HEK293 (cell line): ENCODE results near the gene NTN5.

Experiments
- ATF2 ChIP-seq: fragments of 450-650 bp; formaldehyde crosslinking; IDR thresholded peaks from 2 replicates; pipeline ENCODE4 v1.5.1; 2016; ENCODE audit warnings: missing biosample characterization, missing genetic modification characterization, low read depth
- EGR2 ChIP-seq: fragments of 450-650 bp; formaldehyde crosslinking; IDR thresholded peaks from 2 replicates; pipeline ENCODE4 v1.5.1; 2016; ENCODE audit warnings: low read depth, missing biosample characterization, missing genetic modification characterization
- FEZF1 ChIP-seq: fragments of 450-650 bp; formaldehyde crosslinking; IDR thresholded peaks from 2 replicates; pipeline ENCODE4 v1.5.1; 2016; ENCODE audit warnings: missing biosample characterization, missing genetic modification characterization
- GLI2 ChIP-seq: fragments of 450-650 bp; formaldehyde crosslinking; IDR thresholded peaks from 2 replicates; pipeline ENCODE4; 2017; ENCODE audit warnings: missing biosample characterization, missing genetic modification characterization, low read depth, borderline replicate concordance
- HOXD13 ChIP-seq: sonication (generic); formaldehyde crosslinking; IDR thresholded peaks from 2 replicates; pipeline ENCODE4 v1.8.0; 2022; ENCODE audit warnings: missing genetic modification reagents, borderline replicate concordance
- KLF9 ChIP-seq: fragments of 450-650 bp; formaldehyde crosslinking; IDR thresholded peaks from 2 replicates; pipeline ENCODE4 v1.5.1; 2016; ENCODE audit warnings: missing biosample characterization, missing genetic modification characterization, low read depth
- MEIS1 ChIP-seq: sonication (generic); formaldehyde crosslinking; IDR thresholded peaks from 2 replicates; pipeline ENCODE4 v1.8.1; 2022; ENCODE audit warnings: missing genetic modification reagents, mild to moderate bottlenecking, borderline replicate concordance
- PRDM2 ChIP-seq: fragments of 450-650 bp; formaldehyde crosslinking; IDR thresholded peaks from 2 replicates; pipeline ENCODE4 v1.5.1; 2016; ENCODE audit warnings: missing biosample characterization, missing genetic modification characterization, borderline replicate concordance
- REPIN1 ChIP-seq: fragments of 450-650 bp; formaldehyde crosslinking; IDR thresholded peaks from 2 replicates; pipeline ENCODE4 v1.5.1; 2017; ENCODE audit warnings: missing biosample characterization, missing genetic modification characterization, low read depth
- ZBTB1 ChIP-seq: fragments of 450-650 bp; formaldehyde crosslinking; IDR thresholded peaks from 2 replicates; pipeline ENCODE4 v1.5.1; 2016; ENCODE audit warnings: missing biosample characterization, missing genetic modification characterization
- ZBTB8A ChIP-seq: fragments of 450-650 bp; formaldehyde crosslinking; IDR thresholded peaks from 2 replicates; pipeline ENCODE4 v1.5.1; 2016; ENCODE audit warnings: missing biosample characterization, missing genetic modification characterization
- ZNF114 ChIP-seq: fragments of 450-650 bp; formaldehyde crosslinking; IDR thresholded peaks from 2 replicates; pipeline ENCODE4 v1.5.0; 2017; ENCODE audit warnings: missing biosample characterization, missing genetic modification characterization
- ZNF121 ChIP-seq: fragments of 450-650 bp; formaldehyde crosslinking; IDR thresholded peaks from 2 replicates; pipeline ENCODE4 v1.5.1; 2016; ENCODE audit warnings: missing biosample characterization, missing genetic modification characterization
- ZNF202 ChIP-seq: fragments of 450-650 bp; formaldehyde crosslinking; IDR thresholded peaks from 2 replicates; pipeline ENCODE4 v1.5.1; 2016; ENCODE audit warnings: missing biosample characterization, missing genetic modification characterization, borderline replicate concordance
- ZNF423 ChIP-seq: fragments of 450-650 bp; formaldehyde crosslinking; IDR thresholded peaks from 2 replicates; pipeline ENCODE4 v1.5.1; 2016; ENCODE audit warnings: missing biosample characterization, missing genetic modification characterization
- ZNF426 ChIP-seq: fragments of 450-650 bp; formaldehyde crosslinking; IDR thresholded peaks from 2 replicates; pipeline ENCODE4 v1.5.1; 2017; ENCODE audit warnings: missing biosample characterization, missing genetic modification characterization, mild to moderate bottlenecking, inconsistent platforms, moderate library complexity
- ZNF501 ChIP-seq: fragments of 450-650 bp; formaldehyde crosslinking; IDR thresholded peaks from 2 replicates; pipeline ENCODE4 v1.5.1; 2016; ENCODE audit warnings: missing biosample characterization, missing genetic modification characterization
- ZNF510 ChIP-seq: fragments of 450-650 bp; formaldehyde crosslinking; IDR thresholded peaks from 2 replicates; pipeline ENCODE4 v1.5.1; 2018; ENCODE audit warnings: mild to moderate bottlenecking, missing genetic modification characterization, missing biosample characterization; ENCODE audit not compliant: insufficient replicate concordance
- ZNF514 ChIP-seq: fragments of 450-650 bp; formaldehyde crosslinking; IDR thresholded peaks from 2 replicates; pipeline ENCODE4 v1.5.1; 2016; ENCODE audit warnings: missing biosample characterization, missing genetic modification characterization
- ZNF548 ChIP-seq: fragments of 450-650 bp; formaldehyde crosslinking; IDR thresholded peaks from 2 replicates; pipeline ENCODE4 v1.5.1; 2016; ENCODE audit warnings: missing biosample characterization, missing genetic modification characterization
- ZNF610 ChIP-seq: fragments of 450-650 bp; formaldehyde crosslinking; IDR thresholded peaks from 2 replicates; pipeline ENCODE4 v1.5.1; 2016; ENCODE audit warnings: missing biosample characterization, missing genetic modification characterization, borderline replicate concordance
- ZNF629 ChIP-seq: fragments of 450-650 bp; formaldehyde crosslinking; IDR thresholded peaks from 2 replicates; pipeline ENCODE4 v1.5.1; 2017; ENCODE audit warnings: missing biosample characterization, missing genetic modification characterization
- ZNF658 ChIP-seq: fragments of 450-650 bp; formaldehyde crosslinking; IDR thresholded peaks from 2 replicates; pipeline ENCODE4; 2016; ENCODE audit warnings: missing biosample characterization, missing genetic modification characterization
- ZNF660 ChIP-seq: fragments of 450-650 bp; IDR thresholded peaks from 2 replicates; pipeline ENCODE4 v1.5.1; 2018; ENCODE audit warnings: missing biosample characterization, mild to moderate bottlenecking, missing genetic modification characterization
- ZNF747 ChIP-seq: fragments of 450-650 bp; formaldehyde crosslinking; IDR thresholded peaks from 2 replicates; pipeline ENCODE4 v1.5.1; 2016; ENCODE audit warnings: missing biosample characterization, missing genetic modification characterization
- ZNF792 ChIP-seq: fragments of 450-650 bp; formaldehyde crosslinking; IDR thresholded peaks from 2 replicates; pipeline ENCODE4 v1.5.1; 2016; ENCODE audit warnings: missing biosample characterization, missing genetic modification characterization
- TF ChIP-seq, protein P1 (sequence below): fragments of 450-650 bp; formaldehyde crosslinking; IDR thresholded peaks from 2 replicates; pipeline ENCODE4 v1.5.1; 2016; ENCODE audit warnings: missing biosample characterization, missing genetic modification characterization, borderline replicate concordance
- TF ChIP-seq, protein P2 (sequence below): fragments of 450-650 bp; formaldehyde crosslinking; IDR thresholded peaks from 2 replicates; pipeline ENCODE4 v1.5.1; 2017; ENCODE audit warnings: missing biosample characterization, missing genetic modification characterization

NTN5 gene

DNA sequence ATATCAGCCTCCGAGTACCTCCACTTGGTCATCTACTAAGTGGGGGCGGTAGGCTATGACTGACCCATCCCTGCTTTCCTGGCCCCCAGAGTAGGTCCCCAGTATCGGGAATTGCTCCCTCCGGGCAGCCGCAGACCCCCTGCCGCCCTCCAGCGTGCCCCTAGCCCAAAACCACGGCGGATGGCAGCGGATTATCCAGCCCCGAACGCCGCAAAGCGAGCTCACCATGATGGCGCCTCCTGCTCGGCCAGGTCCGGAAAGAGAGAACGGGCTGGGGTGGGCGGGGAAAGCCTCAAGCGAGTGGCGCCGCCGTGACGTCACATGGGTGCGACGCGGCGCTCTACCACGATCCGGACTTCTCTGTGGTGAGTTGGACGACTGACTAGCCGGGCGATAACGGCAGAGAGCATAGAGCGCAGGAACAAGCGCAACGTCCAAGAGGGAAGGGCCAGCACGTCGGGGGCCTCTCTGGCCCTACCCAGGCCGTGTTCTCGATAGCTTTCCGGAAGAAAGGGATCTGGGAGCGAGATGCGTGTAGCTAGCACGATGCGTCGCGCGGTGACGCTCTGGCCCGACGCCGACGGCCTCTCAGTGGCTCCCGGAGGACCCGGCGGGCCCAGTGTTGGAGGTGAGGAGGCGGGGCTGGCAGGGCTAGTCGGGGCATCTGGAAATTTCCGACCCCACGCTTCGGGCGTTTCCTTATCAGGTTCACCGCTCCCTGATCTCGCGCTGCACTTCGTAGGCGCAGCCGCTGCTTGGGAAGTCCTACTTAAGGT lies 53.7 kb downstream of the NTN5 start, which contains the start of the genes RPL18 and SPHK2 (continued):
- TF ChIP-seq ZNF658 (tag by site-specific recombination) (no peak), ZNF501 (tag by site-specific recombination) (peak; percentile 89), ZNF510 (no peak), HOXD13 (CRISPR knock-in tag) (no peak), ZNF514 (no peak), ZNF202 (no peak), KLF9 (tag by site-specific recombination) (peak; percentile 87), ZNF629 (tag by site-specific recombination) (peak; percentile 96), PRDM2 (no peak), ZBTB8A (tag by site-specific recombination) (peak; percentile 71; the same call in 1 of the 2 replicates), ZNF792 (tag by site-specific recombination) (no peak), ATF2 (tag by site-specific recombination) (peak; percentile 94), ZNF548 (tag by site-specific recombination) (no peak), ZNF121 (tag by site-specific recombination) (peak; percentile 80), ZNF660 (tag by site-specific recombination) (peak; percentile 97), ZBTB1 (tag by site-specific recombination) (no peak), REPIN1 (tag by site-specific recombination) (no peak; the same call in 1 of the 2 replicates), ZNF426 (no peak), ZNF747 (tag by site-specific recombination) (no peak), EGR2 (tag by site-specific recombination) (peak; percentile 47), ZNF610 (tag by site-specific recombination) (no peak; the same call in 1 of the 2 replicates), MEIS1 (CRISPR knock-in tag) (no peak), GLI2 (tag by site-specific recombination) (no peak), FEZF1 (tag by site-specific recombination) (peak; percentile 53; the same call in 1 of the 2 replicates), ZNF423 (tag by site-specific recombination) (no peak), ZNF114 (tag by site-specific recombination) (no peak)
- TF ChIP-seq, protein P1, sequence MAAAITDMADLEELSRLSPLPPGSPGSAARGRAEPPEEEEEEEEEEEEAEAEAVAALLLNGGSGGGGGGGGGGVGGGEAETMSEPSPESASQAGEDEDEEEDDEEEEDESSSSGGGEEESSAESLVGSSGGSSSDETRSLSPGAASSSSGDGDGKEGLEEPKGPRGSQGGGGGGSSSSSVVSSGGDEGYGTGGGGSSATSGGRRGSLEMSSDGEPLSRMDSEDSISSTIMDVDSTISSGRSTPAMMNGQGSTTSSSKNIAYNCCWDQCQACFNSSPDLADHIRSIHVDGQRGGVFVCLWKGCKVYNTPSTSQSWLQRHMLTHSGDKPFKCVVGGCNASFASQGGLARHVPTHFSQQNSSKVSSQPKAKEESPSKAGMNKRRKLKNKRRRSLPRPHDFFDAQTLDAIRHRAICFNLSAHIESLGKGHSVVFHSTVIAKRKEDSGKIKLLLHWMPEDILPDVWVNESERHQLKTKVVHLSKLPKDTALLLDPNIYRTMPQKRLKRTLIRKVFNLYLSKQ: no peak
- TF ChIP-seq, protein P2, sequence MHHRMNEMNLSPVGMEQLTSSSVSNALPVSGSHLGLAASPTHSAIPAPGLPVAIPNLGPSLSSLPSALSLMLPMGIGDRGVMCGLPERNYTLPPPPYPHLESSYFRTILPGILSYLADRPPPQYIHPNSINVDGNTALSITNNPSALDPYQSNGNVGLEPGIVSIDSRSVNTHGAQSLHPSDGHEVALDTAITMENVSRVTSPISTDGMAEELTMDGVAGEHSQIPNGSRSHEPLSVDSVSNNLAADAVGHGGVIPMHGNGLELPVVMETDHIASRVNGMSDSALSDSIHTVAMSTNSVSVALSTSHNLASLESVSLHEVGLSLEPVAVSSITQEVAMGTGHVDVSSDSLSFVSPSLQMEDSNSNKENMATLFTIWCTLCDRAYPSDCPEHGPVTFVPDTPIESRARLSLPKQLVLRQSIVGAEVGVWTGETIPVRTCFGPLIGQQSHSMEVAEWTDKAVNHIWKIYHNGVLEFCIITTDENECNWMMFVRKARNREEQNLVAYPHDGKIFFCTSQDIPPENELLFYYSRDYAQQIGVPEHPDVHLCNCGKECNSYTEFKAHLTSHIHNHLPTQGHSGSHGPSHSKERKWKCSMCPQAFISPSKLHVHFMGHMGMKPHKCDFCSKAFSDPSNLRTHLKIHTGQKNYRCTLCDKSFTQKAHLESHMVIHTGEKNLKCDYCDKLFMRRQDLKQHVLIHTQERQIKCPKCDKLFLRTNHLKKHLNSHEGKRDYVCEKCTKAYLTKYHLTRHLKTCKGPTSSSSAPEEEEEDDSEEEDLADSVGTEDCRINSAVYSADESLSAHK (tag by site-specific recombination): peak; percentile 57; the same call in 1 of the 2 replicates
